HepG2 (cell line): Measurements from ENCODE around the gene APBB1.

ENCODE experiments used
- CTCF ChIP-seq: sonication (generic); formaldehyde crosslinking; IDR thresholded peaks from 2 replicates; pipeline ENCODE4 v1.5.0; 2020; ENCODE audit warnings: mild to moderate bottlenecking, missing genetic modification reagents, moderate library complexity
- FOXJ3 ChIP-seq: sonication (generic); formaldehyde crosslinking; IDR thresholded peaks from 2 replicates; pipeline ENCODE4 v1.4.0; 2020; ENCODE audit warnings: missing genetic modification reagents, mild to moderate bottlenecking, borderline replicate concordance

- no peak for TF ChIP-seq FOXJ3 (CRISPR knock-in tag)
- TF ChIP-seq CTCF (CRISPR knock-in tag): no peak
These were observed 23.3 kb downstream of the APBB1 start for GRCh38 chr11:6395470-6396060.
